Measurements from ENCODE around the gene FAF2.
"Not testable (repeated sequence)": the region's sequence is repeated elsewhere in the genome, so short reads cannot be mapped to it uniquely, and the experiment has no call there.

Gene FAF2

DNA sequence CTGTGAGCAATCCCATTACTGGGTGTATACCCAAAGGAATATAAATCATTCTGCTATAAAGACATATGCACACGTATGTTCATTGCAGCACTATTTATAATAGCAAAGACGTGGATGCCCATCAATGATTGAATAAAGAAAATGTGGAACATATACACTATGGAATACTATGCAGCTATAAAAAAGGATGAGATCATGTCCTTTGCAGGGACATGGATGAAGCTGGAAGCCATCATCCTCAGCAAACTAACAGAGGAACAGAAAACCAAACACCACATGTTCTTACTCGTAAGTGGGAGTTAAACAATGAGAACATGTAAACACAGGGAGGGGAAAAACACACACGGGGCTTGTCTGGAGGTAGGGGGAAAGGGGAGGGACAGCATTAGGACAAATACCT lies 5.3 kb upstream of the FAF2 start:
- not testable (repeated sequence) for H3K4ac ChIP-seq (ENCODE audit: low read depth, low read length); H3K36me3 ChIP-seq (ENCODE audit: control insufficient read depth in 1 of 2, insufficient read depth in 2 of 2, low read length in 2 of 2); H3K27ac ChIP-seq (ENCODE audit: low read depth, low read length); H3K9me3 ChIP-seq (ENCODE audit: insufficient read depth, low read depth, low read length); H2AFZ ChIP-seq (ENCODE audit: insufficient read depth, low read length, poor library complexity); H3K4me1 ChIP-seq (ENCODE audit: control insufficient read depth in 1 of 2, insufficient read depth in 2 of 2, low read length in 2 of 2); H3K14ac ChIP-seq (ENCODE audit: low read length); H4K91ac ChIP-seq (ENCODE audit: low read depth, low read length); H2BK5ac ChIP-seq (ENCODE audit: low read depth, low read length, poor library complexity); H2BK12ac ChIP-seq (ENCODE audit: low read length); H3K4me3 ChIP-seq (ENCODE audit: low read depth, low read length); H4K8ac ChIP-seq (ENCODE audit: low read depth, low read length); H2AK5ac ChIP-seq (ENCODE audit: low read length); H3K79me1 ChIP-seq (ENCODE audit: low read length); H3K27me3 ChIP-seq (ENCODE audit: insufficient read depth, low read length); H3K4me2 ChIP-seq (ENCODE audit: low read length); H3K18ac ChIP-seq (ENCODE audit: low read length); H4K12ac ChIP-seq (ENCODE audit: low read depth, low read length); H3K9ac ChIP-seq (ENCODE audit: low read length); H2BK120ac ChIP-seq (ENCODE audit: insufficient read depth, low read length, poor library complexity); DNase-seq; H3K23ac ChIP-seq (ENCODE audit: low read length); H3K79me2 ChIP-seq (ENCODE audit: control insufficient read depth, insufficient read depth, low read length, poor library complexity)
- WGBS (ENCODE audit: extremely low coverage, insufficient coverage, insufficient read length) = no CpG with 5 or more reads among the region's 4 CpGs

DNA sequence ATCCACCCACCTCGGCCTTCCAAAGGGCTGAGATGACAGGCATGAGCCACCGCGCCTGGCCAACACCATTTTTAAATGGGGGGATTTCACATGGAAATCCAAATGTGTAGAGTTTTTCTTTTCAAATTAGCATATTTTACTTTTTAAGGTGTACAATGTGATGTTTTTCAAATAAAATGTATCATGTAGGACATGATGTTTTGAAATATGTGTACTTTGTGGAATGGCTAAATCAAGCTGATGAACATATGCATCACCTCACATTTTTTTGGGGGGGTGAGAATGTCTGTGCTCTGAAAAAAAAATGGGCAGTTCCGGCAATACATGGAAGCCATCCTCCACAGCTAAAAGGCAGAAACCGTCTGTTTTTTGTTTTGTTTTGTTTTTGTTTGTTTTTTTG lies 3.4 kb upstream of the FAF2 start:
- Histone ChIP-seq H2AK5ac (ENCODE audit: low read length) (no peak overlapping the region), H3K27me3 (ENCODE audit: insufficient read depth, low read length) (no peaks in the 10 kb centered on the region), H3K4me2 (ENCODE audit: low read length) (no peak overlapping the region), H3K18ac (ENCODE audit: low read length) (no peak overlapping the region), H4K91ac (ENCODE audit: low read depth, low read length) (no peak overlapping the region), H4K8ac (ENCODE audit: low read depth, low read length) (no peak overlapping the region), H3K27ac (ENCODE audit: low read depth, low read length) (no peak overlapping the region), H2BK12ac (ENCODE audit: low read length) (no peak overlapping the region), H3K79me1 (ENCODE audit: low read length) (peaks cover 15% of the 10 kb centered on the region), H4K12ac (ENCODE audit: low read depth, low read length) (no peak overlapping the region), H3K4ac (ENCODE audit: low read depth, low read length) (no peak overlapping the region), H3K79me2 (ENCODE audit: control insufficient read depth, insufficient read depth, low read length, poor library complexity) (peaks cover 18% of the 10 kb centered on the region), H3K36me3 (ENCODE audit: control insufficient read depth in 1 of 2, insufficient read depth in 2 of 2, low read length in 2 of 2) (no peaks in the 10 kb centered on the region), H3K14ac (ENCODE audit: low read length) (no peak overlapping the region), H3K4me3 (ENCODE audit: low read depth, low read length) (no peak overlapping the region), H3K4me1 (ENCODE audit: control insufficient read depth in 1 of 2, insufficient read depth in 2 of 2, low read length in 2 of 2) (no peaks in the 10 kb centered on the region), H3K9ac (ENCODE audit: low read length) (no peak overlapping the region), H3K23ac (ENCODE audit: low read length) (no peak overlapping the region), H3K9me3 (ENCODE audit: insufficient read depth, low read depth, low read length) (peaks cover 2% of the 10 kb centered on the region), H2BK5ac (ENCODE audit: low read depth, low read length, poor library complexity) (no peak overlapping the region), H2AFZ (ENCODE audit: insufficient read depth, low read length, poor library complexity) (no peak overlapping the region), H2BK120ac (ENCODE audit: insufficient read depth, low read length, poor library complexity) (no peak overlapping the region)
- WGBS (ENCODE audit: extremely low coverage, insufficient coverage, insufficient read length) = no CpG with 5 or more reads among the region's 5 CpGs
- DNase-seq = no peak

DNA sequence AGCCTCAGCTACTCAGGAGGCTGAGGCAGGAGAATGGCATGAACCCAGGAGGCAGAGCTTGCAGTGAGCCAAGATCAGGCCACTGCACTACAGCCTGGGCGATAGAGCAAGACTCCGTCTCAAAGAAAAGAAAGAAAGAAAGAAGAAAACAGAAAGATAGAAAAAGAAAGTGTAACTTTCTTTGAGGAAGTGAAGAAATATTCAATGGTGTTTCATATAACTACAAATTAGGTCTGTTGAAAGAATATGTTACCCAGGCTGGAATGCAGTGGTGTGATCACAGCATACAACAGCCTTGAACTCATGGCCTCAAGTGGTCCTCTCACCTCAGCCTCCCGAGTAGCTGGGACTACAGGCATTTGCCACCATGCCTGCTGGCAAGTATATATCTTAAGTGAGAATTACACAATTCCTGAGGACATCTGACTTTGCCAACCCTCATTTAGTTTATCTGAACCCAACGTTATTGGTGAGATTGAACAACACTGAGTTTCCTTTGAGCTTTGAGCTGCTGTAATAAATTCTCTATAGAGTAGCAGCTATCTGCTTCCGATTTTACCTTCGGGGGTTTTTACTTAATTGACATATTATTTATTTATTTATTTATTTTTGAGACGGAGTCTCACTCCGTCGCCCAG lies 2.0 kb upstream of the FAF2 start:
- no CpG with 5 or more reads among the region's 9 CpGs for WGBS (ENCODE audit: extremely low coverage, insufficient coverage, insufficient read length)
- H3K4me3 ChIP-seq (ENCODE audit: low read depth, low read length) = no peak overlapping the region
- no peak overlapping the region for H3K14ac ChIP-seq (ENCODE audit: low read length)
- no peak overlapping the region for H2BK120ac ChIP-seq (ENCODE audit: insufficient read depth, low read length, poor library complexity)
- no peak overlapping the region for H3K27ac ChIP-seq (ENCODE audit: low read depth, low read length)
- H3K9me3 ChIP-seq (ENCODE audit: insufficient read depth, low read depth, low read length) = peaks cover 2% of the 10 kb centered on the region
- no peaks in the 10 kb centered on the region for H3K36me3 ChIP-seq (ENCODE audit: control insufficient read depth in 1 of 2, insufficient read depth in 2 of 2, low read length in 2 of 2)
- H3K79me2 ChIP-seq (ENCODE audit: control insufficient read depth, insufficient read depth, low read length, poor library complexity) = peaks cover 20% of the 10 kb centered on the region
- no peak overlapping the region for H3K4ac ChIP-seq (ENCODE audit: low read depth, low read length)
- H4K91ac ChIP-seq (ENCODE audit: low read depth, low read length) = no peak overlapping the region
- DNase-seq = no peak
- no peak overlapping the region for H4K12ac ChIP-seq (ENCODE audit: low read depth, low read length)
- H4K8ac ChIP-seq (ENCODE audit: low read depth, low read length) = no peak overlapping the region
- no peak overlapping the region for H3K18ac ChIP-seq (ENCODE audit: low read length)
- no peak overlapping the region for H3K23ac ChIP-seq (ENCODE audit: low read length)
- no peak overlapping the region for H2BK5ac ChIP-seq (ENCODE audit: low read depth, low read length, poor library complexity)
- no peaks in the 10 kb centered on the region for H3K4me1 ChIP-seq (ENCODE audit: control insufficient read depth in 1 of 2, insufficient read depth in 2 of 2, low read length in 2 of 2)
- H3K27me3 ChIP-seq (ENCODE audit: insufficient read depth, low read length) = no peaks in the 10 kb centered on the region
- H2BK12ac ChIP-seq (ENCODE audit: low read length) = no peak overlapping the region
- H3K79me1 ChIP-seq (ENCODE audit: low read length) = peaks cover 15% of the 10 kb centered on the region
- H2AK5ac ChIP-seq (ENCODE audit: low read length) = no peak overlapping the region
- H3K9ac ChIP-seq (ENCODE audit: low read length) = no peak overlapping the region
- H3K4me2 ChIP-seq (ENCODE audit: low read length) = no peak overlapping the region
- H2AFZ ChIP-seq (ENCODE audit: insufficient read depth, low read length, poor library complexity) = no peak overlapping the region

GRCh38 chr5:176446884-176447590 lies 1.1 kb upstream of the FAF2 start:
- H3K4me1 ChIP-seq (ENCODE audit: control insufficient read depth in 1 of 2, insufficient read depth in 2 of 2, low read length in 2 of 2) = no peaks in the 10 kb centered on the region
- no CpG with 5 or more reads among the region's 27 CpGs for whole genome bisulfite sequencing (ENCODE audit: extremely low coverage, insufficient coverage, insufficient read length)
- no peak overlapping the region for H2BK12ac ChIP-seq (ENCODE audit: low read length)
- H3K27me3 ChIP-seq (ENCODE audit: insufficient read depth, low read length) = no peaks in the 10 kb centered on the region
- H2AFZ ChIP-seq (ENCODE audit: insufficient read depth, low read length, poor library complexity) = peak overlapping the region; percentile 79
- H3K27ac ChIP-seq (ENCODE audit: low read depth, low read length) = peak overlapping the region; percentile 94
- H2BK120ac ChIP-seq (ENCODE audit: insufficient read depth, low read length, poor library complexity) = peak overlapping the region; percentile 80
- H3K18ac ChIP-seq (ENCODE audit: low read length) = peak overlapping the region; percentile 83
- H2AK5ac ChIP-seq (ENCODE audit: low read length) = peak overlapping the region; percentile 38
- peak overlapping the region; percentile 90 for H4K91ac ChIP-seq (ENCODE audit: low read depth, low read length)
- H4K8ac ChIP-seq (ENCODE audit: low read depth, low read length) = peak overlapping the region; percentile 91
- H3K9ac ChIP-seq (ENCODE audit: low read length) = peak overlapping the region; percentile 25
- H3K36me3 ChIP-seq (ENCODE audit: control insufficient read depth in 1 of 2, insufficient read depth in 2 of 2, low read length in 2 of 2) = peaks cover 0 to 1% of the 10 kb centered on the region in 2 experiments
- H3K4me3 ChIP-seq (ENCODE audit: low read depth, low read length) = peak overlapping the region; percentile 70
- no peak overlapping the region for H3K23ac ChIP-seq (ENCODE audit: low read length)
- H3K4ac ChIP-seq (ENCODE audit: low read depth, low read length) = peak overlapping the region; percentile 78
- H3K79me1 ChIP-seq (ENCODE audit: low read length) = peaks cover 15% of the 10 kb centered on the region
- peaks cover 2% of the 10 kb centered on the region for H3K9me3 ChIP-seq (ENCODE audit: insufficient read depth, low read depth, low read length)
- H3K14ac ChIP-seq (ENCODE audit: low read length) = peak overlapping the region; percentile 95
- H3K4me2 ChIP-seq (ENCODE audit: low read length) = peak overlapping the region; percentile 72
- H3K79me2 ChIP-seq (ENCODE audit: control insufficient read depth, insufficient read depth, low read length, poor library complexity) = peaks cover 20% of the 10 kb centered on the region
- DNase-seq = no peak
- peak overlapping the region; percentile 90 for H4K12ac ChIP-seq (ENCODE audit: low read depth, low read length)
- H2BK5ac ChIP-seq (ENCODE audit: low read depth, low read length, poor library complexity) = peak overlapping the region; percentile 83
